ENCODE results near the gene CR1.
"Not testable (repeated sequence)": the region's sequence is repeated elsewhere in the genome, so short reads cannot be mapped to it uniquely, and the experiment has no call there.

CR1 gene

GRCh38 chr1:207659545-207660153 is 163.7 kb downstream of the CR1 start:
- Mint-ChIP-seq H3K27me3 (peaks cover 9% of the 10 kb centered on the region), H3K9me3 (peaks cover 0 to 4% of the 10 kb centered on the region in 2 donors), H3K27ac (no peak overlapping the region), H3K4me1 (no peaks in the 10 kb centered on the region), H3K4me3 (no peak overlapping the region)
- DNase-seq (no peak), ATAC-seq (no peak)

- DNase-seq, H3K9me3 Mint-ChIP-seq, H3K27ac Mint-ChIP-seq, H3K4me1 Mint-ChIP-seq, H3K4me3 Mint-ChIP-seq, ATAC-seq: not testable (repeated sequence)
- peaks cover 17% of the 10 kb centered on the region for H3K27me3 Mint-ChIP-seq
Measured at GRCh38 chr1:207661420-207661819, 165.5 kb downstream of the CR1 start.

- H3K4me3 Mint-ChIP-seq = no peak overlapping the region
- no peak overlapping the region for H3K27ac Mint-ChIP-seq
- H3K4me1 Mint-ChIP-seq = peaks cover 10% of the 10 kb centered on the region
- H3K9me3 Mint-ChIP-seq = peaks cover 6 to 9% of the 10 kb centered on the region in 2 donors
- no peak for DNase-seq
- no peak for ATAC-seq
- peaks cover 57% of the 10 kb centered on the region for H3K27me3 Mint-ChIP-seq
Measured at GRCh38 chr1:207666342-207666741, 170.4 kb downstream of the CR1 start.

- Mint-ChIP-seq H3K27ac (no peak overlapping the region), H3K4me1 (peaks cover 10% of the 10 kb centered on the region), H3K9me3 (peaks cover 5 to 6% of the 10 kb centered on the region in 2 donors), H3K27me3 (peaks cover 61% of the 10 kb centered on the region), H3K4me3 (peak overlapping the region in 1 of 2 donors; percentile 36)
- ATAC-seq = peak; percentile 37
- DNase-seq = no peak
Measured at GRCh38 chr1:207669528-207670009, 173.6 kb downstream of the CR1 start.

- H3K9me3 Mint-ChIP-seq = peaks cover 5 to 6% of the 10 kb centered on the region in 2 donors
- ATAC-seq (no peak), DNase-seq (no peak)
- H3K4me1 Mint-ChIP-seq = peaks cover 10% of the 10 kb centered on the region
- H3K27me3 Mint-ChIP-seq = peaks cover 61% of the 10 kb centered on the region
- H3K27ac Mint-ChIP-seq = no peak overlapping the region
- H3K4me3 Mint-ChIP-seq = peak overlapping the region in 1 of 2 donors; percentile 36
Measured at GRCh38 chr1:207670192-207670591, 174.2 kb downstream of the CR1 start.

- H3K4me1 Mint-ChIP-seq = peaks cover 10% of the 10 kb centered on the region
- peaks cover 5% of the 10 kb centered on the region in 2 donors for H3K9me3 Mint-ChIP-seq
- no peak for ATAC-seq
- no peak for DNase-seq
- peaks cover 58% of the 10 kb centered on the region for H3K27me3 Mint-ChIP-seq
- no peak overlapping the region for H3K27ac Mint-ChIP-seq
- H3K4me3 Mint-ChIP-seq = no peak overlapping the region
Measured at GRCh38 chr1:207670997-207671396, 175.0 kb downstream of the CR1 start.

GRCh38 chr1:207672522-207673130 is 176.7 kb downstream of the CR1 start:
- H3K9me3 Mint-ChIP-seq = no peaks in the 10 kb centered on the region
- H3K27me3 Mint-ChIP-seq = peaks cover 41% of the 10 kb centered on the region
- peak; percentile 68 for ATAC-seq
- no peak for DNase-seq
- peaks cover 10% of the 10 kb centered on the region for H3K4me1 Mint-ChIP-seq
- no peak overlapping the region for H3K4me3 Mint-ChIP-seq
- H3K27ac Mint-ChIP-seq = no peak overlapping the region

- no peak for ATAC-seq
- Mint-ChIP-seq H3K27me3 (peaks cover 34% of the 10 kb centered on the region), H3K27ac (no peak overlapping the region), H3K9me3 (no peaks in the 10 kb centered on the region), H3K4me1 (peaks cover 10% of the 10 kb centered on the region), H3K4me3 (no peak overlapping the region)
- DNase-seq = no peak
Measured at GRCh38 chr1:207673399-207673798, 177.4 kb downstream of the CR1 start.

- Mint-ChIP-seq H3K9me3 (no peaks in the 10 kb centered on the region), H3K4me1 (no peaks in the 10 kb centered on the region), H3K27me3 (peaks cover 6% of the 10 kb centered on the region), H3K27ac (no peak overlapping the region), H3K4me3 (no peak overlapping the region)
- no peak for DNase-seq
- no peak for ATAC-seq
Measured at GRCh38 chr1:207676153-207676552, 180.2 kb downstream of the CR1 start.

GRCh38 chr1:207680590-207681388 is 184.8 kb downstream of the CR1 start:
- not testable (repeated sequence) for H3K27ac Mint-ChIP-seq, H3K4me1 Mint-ChIP-seq, H3K4me3 Mint-ChIP-seq, H3K27me3 Mint-ChIP-seq, H3K9me3 Mint-ChIP-seq, ATAC-seq, DNase-seq

- not testable (repeated sequence) for ATAC-seq, H3K4me1 Mint-ChIP-seq, H3K27me3 Mint-ChIP-seq, H3K4me3 Mint-ChIP-seq, H3K27ac Mint-ChIP-seq, DNase-seq, H3K9me3 Mint-ChIP-seq
Measured at GRCh38 chr1:207682872-207683434, 187.0 kb downstream of the CR1 start.

GRCh38 chr1:207690551-207690950 is 194.6 kb downstream of the CR1 start:
- not testable (repeated sequence) for H3K27ac Mint-ChIP-seq, H3K4me3 Mint-ChIP-seq, H3K4me1 Mint-ChIP-seq, H3K9me3 Mint-ChIP-seq, ATAC-seq, DNase-seq
- H3K27me3 Mint-ChIP-seq = peaks cover 14% of the 10 kb centered on the region

- Mint-ChIP-seq H3K9me3 (no peaks in the 10 kb centered on the region), H3K27me3 (peaks cover 14% of the 10 kb centered on the region), H3K4me1 (no peaks in the 10 kb centered on the region), H3K27ac (no peak overlapping the region), H3K4me3 (no peak overlapping the region)
- DNase-seq (no peak), ATAC-seq (no peak)
Measured at GRCh38 chr1:207691010-207691409, 195.1 kb downstream of the CR1 start.
